GM10248 (cell line): Measurements from ENCODE around the gene HOXA3.

Source experiments
- CTCF ChIA-PET: fragments of 300-600 bp; sonication (Branson Sonifier 250); formaldehyde crosslinking; extraction: SDS; loops from one replicate; lab custom pipeline; 2021; ENCODE audit warnings: antibody characterized with exemption; lab: Yijun Ruan, JAX
- POLR2A ChIA-PET: fragments of 350-650 bp; sonication (Branson Sonifier 250); formaldehyde crosslinking; extraction: SDS; loops from one replicate; lab custom pipeline; 2020; ENCODE audit warnings: antibody characterized with exemption; lab: Yijun Ruan, JAX
- DNase-seq: peaks from one replicate; pipeline ENCODE4 v3.0.0; 2012; ENCODE audit errors: extremely low spot score
- CTCF ChIP-seq: IDR thresholded peaks from 2 replicates; pipeline ENCODE4 v1.5.1; 2012; ENCODE audit warnings: mild to moderate bottlenecking, low read depth; ENCODE audit errors: extremely low read depth, missing control alignments, control extremely low read depth

Gene HOXA3

GRCh38 chr7:27147199-27148030 lies 5.0 kb downstream of the HOXA3 start, which contains the start of gene HOXA6:
HOXA6 (minus strand) TSS chr7:27147774; CDS start chr7:27147749, 25 bp downstream.
- DNase-seq = no peak
- ChIA-PET CTCF (interaction anchor here (0.7 to 5.8 kb wide), 3 partner anchors 15 to 772 kb away, joined by 3 to 59 read pairs (median 3); no protein-coding TSS in a partner anchor), POLR2A (no interaction called here)
- TF ChIP-seq CTCF = no peak

- TF ChIP-seq CTCF = no peak
- POLR2A ChIA-PET = no interaction called here
- DNase-seq = no peak
- CTCF ChIA-PET = no interaction called here
Measured at GRCh38 chr7:27146491-27147198, 5.7 kb downstream of the HOXA3 start.

- POLR2A ChIA-PET = no interaction called here
- CTCF ChIA-PET = no interaction called here
- TF ChIP-seq CTCF = no peak
- DNase-seq = no peak
Measured at GRCh38 chr7:27145914-27146412, 6.4 kb downstream of the HOXA3 start.

- no peak for TF ChIP-seq CTCF
- ChIA-PET CTCF (interaction anchor here (1.0 to 1.8 kb wide), 2 partner anchors 14 to 464 kb away, joined by 3 to 6 read pairs; no protein-coding TSS in a partner anchor), POLR2A (no interaction called here)
- DNase-seq = no peak
Measured at GRCh38 chr7:27145165-27145913, 7.0 kb downstream of the HOXA3 start.

GRCh38 chr7:27144781-27145164 lies 7.6 kb downstream of the HOXA3 start:
- CTCF ChIA-PET = interaction anchor here (1.0 to 1.8 kb wide), 2 partner anchors 15 to 463 kb away, joined by 3 to 6 read pairs; no protein-coding TSS in a partner anchor
- POLR2A ChIA-PET = no interaction called here

More at GRCh38 chr7:27144781-27145164, 7.6 kb downstream of the HOXA3 start:
- no peak for TF ChIP-seq CTCF
- DNase-seq = no peak
